RWPE2 (cell line): Measurements from ENCODE around the gene COL26A1.

Experiments
- ATAC-seq: fragments of 200-7000 bp; cut with Tn5 transposase; 3 replicates; pipeline ENCODE4 v1.9.1; 2021; ENCODE audit warnings: low read depth
- DNase-seq: peaks from one replicate; pipeline ENCODE4 v3.0.0-alpha.2; 2020; ENCODE audit warnings: low spot score
- H3K27ac ChIP-seq: fragments of 450-650 bp; 2 replicates; pipeline ENCODE4 v1.5.1; 2017; ENCODE audit warnings: mild to moderate bottlenecking; ENCODE audit not compliant: poor library complexity, severe bottlenecking
- H3K27me3 ChIP-seq: fragments of 250-450 bp; sonication (Bioruptor Pico); 2 replicates; pipeline ENCODE4 v1.5.1; 2021; ENCODE audit warnings: mild to moderate bottlenecking, moderate library complexity; ENCODE audit not compliant: insufficient read depth, poor library complexity, severe bottlenecking
- H3K36me3 ChIP-seq: fragments of 250-450 bp; sonication (Bioruptor Pico); 2 replicates; pipeline ENCODE4 v1.5.1; 2020; ENCODE audit warnings: low read depth, mild to moderate bottlenecking, moderate library complexity
- H3K4me1 ChIP-seq: fragments of 250-450 bp; sonication (Bioruptor Pico); 2 replicates; pipeline ENCODE4 v1.5.1; 2021; ENCODE audit warnings: mild to moderate bottlenecking, moderate library complexity; ENCODE audit not compliant: insufficient read depth, poor library complexity, severe bottlenecking
- H3K4me3 ChIP-seq: fragments of 250-450 bp; sonication (Bioruptor Pico); 2 replicates; pipeline ENCODE4 v1.5.1; 2021; ENCODE audit warnings: mild to moderate bottlenecking, moderate library complexity; ENCODE audit not compliant: severe bottlenecking
- H3K9me3 ChIP-seq: fragments of 250-450 bp; sonication (Bioruptor Pico); 2 replicates; pipeline ENCODE4 v1.5.1; 2021; ENCODE audit warnings: mild to moderate bottlenecking, moderate library complexity; ENCODE audit not compliant: severe bottlenecking
- CTCF ChIP-seq: fragments of 450-650 bp; IDR thresholded peaks from one replicate; pipeline ENCODE4 v1.5.1; 2017; ENCODE audit warnings: mild to moderate bottlenecking, moderate library complexity; ENCODE audit not compliant: poor library complexity, severe bottlenecking

COL26A1 gene

GRCh38 chr7:101564778-101565211 lies 202.1 kb downstream of the COL26A1 start:
- Histone ChIP-seq H3K4me1 (no peaks in the 10 kb centered on the region), H3K9me3 (peaks cover 3% of the 10 kb centered on the region), H3K27me3 (no peaks in the 10 kb centered on the region), H3K27ac (no peak overlapping the region), H3K36me3 (no peaks in the 10 kb centered on the region), H3K4me3 (no peak overlapping the region)
- ATAC-seq (peak; percentile 53), DNase-seq (peak; percentile 62)
- no peak for TF ChIP-seq CTCF

GRCh38 chr7:101565601-101566209 lies 203.0 kb downstream of the COL26A1 start:
- Histone ChIP-seq H3K36me3 (no peaks in the 10 kb centered on the region), H3K4me3 (no peak overlapping the region), H3K27ac (no peak overlapping the region), H3K9me3 (peaks cover 6% of the 10 kb centered on the region), H3K4me1 (no peaks in the 10 kb centered on the region), H3K27me3 (no peaks in the 10 kb centered on the region)
- ATAC-seq (no peak), DNase-seq (peak; percentile 40)
- TF ChIP-seq CTCF = no peak

- no peaks in the 10 kb centered on the region for H3K4me1 ChIP-seq
- TF ChIP-seq CTCF = no peak
- peaks cover 9% of the 10 kb centered on the region for H3K9me3 ChIP-seq
- no peak overlapping the region for H3K27ac ChIP-seq
- no peak for ATAC-seq
- H3K27me3 ChIP-seq = no peaks in the 10 kb centered on the region
- peak; percentile 24 for DNase-seq
- no peaks in the 10 kb centered on the region for H3K36me3 ChIP-seq
- no peak overlapping the region for H3K4me3 ChIP-seq
Measured at GRCh38 chr7:101567230-101567629, 204.6 kb downstream of the COL26A1 start.

- no peaks in the 10 kb centered on the region for H3K36me3 ChIP-seq
- H3K27ac ChIP-seq = no peak overlapping the region
- no peak for DNase-seq
- peaks cover 9% of the 10 kb centered on the region for H3K9me3 ChIP-seq
- H3K4me1 ChIP-seq = no peaks in the 10 kb centered on the region
- ATAC-seq = no peak
- no peak overlapping the region for H3K4me3 ChIP-seq
- no peak for TF ChIP-seq CTCF
- no peaks in the 10 kb centered on the region for H3K27me3 ChIP-seq
Measured at GRCh38 chr7:101572156-101572555, 209.5 kb downstream of the COL26A1 start.

- H3K4me3 ChIP-seq = no peak overlapping the region
- peaks cover 5% of the 10 kb centered on the region for H3K9me3 ChIP-seq
- no peak for ATAC-seq
- TF ChIP-seq CTCF = no peak
- no peak overlapping the region for H3K27ac ChIP-seq
- H3K27me3 ChIP-seq = no peaks in the 10 kb centered on the region
- H3K36me3 ChIP-seq = no peaks in the 10 kb centered on the region
- no peaks in the 10 kb centered on the region for H3K4me1 ChIP-seq
- peak; percentile 2 for DNase-seq
Measured at GRCh38 chr7:101575168-101575567, 212.5 kb downstream of the COL26A1 start.
